COLO668 (cell line): Measurements from ENCODE around the gene LRRC41.
A peak's percentile ranks its signal among the peaks of the same experiment; 100 is the strongest.
"Not testable (repeated sequence)": the region's sequence is repeated elsewhere in the genome, so short reads cannot be mapped to it uniquely, and the experiment has no call there.

Experiments
- DNase-seq: peaks from one replicate; lab custom pipeline; 2025; ENCODE audit not compliant: unreplicated experiment; lab: John Stamatoyannopoulos, UW

Gene LRRC41, protein sequence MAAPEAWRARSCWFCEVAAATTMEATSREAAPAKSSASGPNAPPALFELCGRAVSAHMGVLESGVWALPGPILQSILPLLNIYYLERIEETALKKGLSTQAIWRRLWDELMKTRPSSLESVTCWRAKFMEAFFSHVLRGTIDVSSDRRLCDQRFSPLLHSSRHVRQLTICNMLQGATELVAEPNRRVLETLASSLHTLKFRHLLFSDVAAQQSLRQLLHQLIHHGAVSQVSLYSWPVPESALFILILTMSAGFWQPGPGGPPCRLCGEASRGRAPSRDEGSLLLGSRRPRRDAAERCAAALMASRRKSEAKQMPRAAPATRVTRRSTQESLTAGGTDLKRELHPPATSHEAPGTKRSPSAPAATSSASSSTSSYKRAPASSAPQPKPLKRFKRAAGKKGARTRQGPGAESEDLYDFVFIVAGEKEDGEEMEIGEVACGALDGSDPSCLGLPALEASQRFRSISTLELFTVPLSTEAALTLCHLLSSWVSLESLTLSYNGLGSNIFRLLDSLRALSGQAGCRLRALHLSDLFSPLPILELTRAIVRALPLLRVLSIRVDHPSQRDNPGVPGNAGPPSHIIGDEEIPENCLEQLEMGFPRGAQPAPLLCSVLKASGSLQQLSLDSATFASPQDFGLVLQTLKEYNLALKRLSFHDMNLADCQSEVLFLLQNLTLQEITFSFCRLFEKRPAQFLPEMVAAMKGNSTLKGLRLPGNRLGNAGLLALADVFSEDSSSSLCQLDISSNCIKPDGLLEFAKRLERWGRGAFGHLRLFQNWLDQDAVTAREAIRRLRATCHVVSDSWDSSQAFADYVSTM

DNA sequence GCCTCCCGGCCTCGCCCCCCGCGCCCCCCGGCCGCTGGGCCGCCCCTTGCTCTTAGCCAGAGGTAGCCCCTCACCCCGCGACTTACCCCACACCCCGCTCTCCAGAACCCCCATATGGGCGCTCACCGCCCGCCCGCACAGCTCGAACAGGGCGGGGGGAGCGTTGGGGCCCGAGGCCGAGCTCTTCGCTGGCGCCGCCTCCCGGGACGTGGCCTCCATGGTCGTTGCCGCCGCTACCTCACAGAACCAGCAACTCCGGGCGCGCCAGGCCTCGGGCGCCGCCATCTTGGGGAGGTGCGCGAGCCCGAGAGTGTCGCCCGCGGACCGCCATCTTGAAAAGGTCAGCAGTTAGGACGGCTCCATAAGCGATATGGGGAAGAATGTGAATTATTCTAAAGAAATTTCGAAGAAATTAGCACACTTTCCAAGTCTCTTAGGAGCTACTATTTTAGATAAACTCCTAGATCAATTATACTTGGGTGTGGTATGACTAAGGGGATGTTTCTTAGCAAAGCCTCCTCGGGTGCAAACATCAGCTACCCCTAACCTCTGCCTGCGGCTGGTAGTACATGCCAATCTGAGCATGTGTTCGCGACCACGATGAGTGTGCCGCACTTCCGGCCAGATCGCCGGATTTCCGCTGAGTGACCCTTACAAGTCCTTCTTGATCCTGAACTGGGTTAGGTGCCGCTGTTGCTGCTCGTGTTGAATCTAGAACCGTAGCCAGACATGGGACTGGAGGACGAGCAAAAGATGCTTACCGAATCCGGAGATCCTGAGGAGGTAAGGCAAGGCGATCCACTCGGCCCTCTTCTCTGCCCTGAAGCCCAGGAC lies at the start of gene LRRC41, which contains the start of gene UQCRH:
TSS of gene LRRC41 (minus strand) at position 579 of the 834 bp plus-strand sequence. CDS start at position 285, 294 bp downstream.
TSS of gene UQCRH (plus strand) at position 661 of the 834 bp plus-strand sequence. CDS start at position 730, 69 bp downstream.
- peak; percentile 99 for DNase-seq

DNA sequence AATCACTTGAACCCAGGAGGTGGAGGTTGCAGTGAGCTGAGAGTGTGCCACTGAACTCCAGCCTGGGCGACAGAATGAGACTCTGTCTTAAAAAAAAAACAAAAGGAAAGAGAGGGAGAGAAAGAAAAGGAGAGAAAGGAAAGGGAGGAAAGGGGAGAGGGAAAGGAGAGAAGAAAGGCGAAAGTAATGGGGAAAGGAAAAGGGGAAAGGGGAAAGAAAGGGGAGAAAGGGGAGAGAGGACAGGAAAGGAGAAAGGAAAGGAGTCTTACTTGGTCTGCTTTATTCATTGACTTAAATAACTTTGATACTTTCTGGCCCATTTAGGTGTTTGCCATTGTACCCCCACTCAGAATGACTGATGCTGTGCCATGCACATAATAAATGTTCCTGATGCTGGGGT lies 48.9 kb upstream of the LRRC41 start:
- DNase-seq = no peak

DNA sequence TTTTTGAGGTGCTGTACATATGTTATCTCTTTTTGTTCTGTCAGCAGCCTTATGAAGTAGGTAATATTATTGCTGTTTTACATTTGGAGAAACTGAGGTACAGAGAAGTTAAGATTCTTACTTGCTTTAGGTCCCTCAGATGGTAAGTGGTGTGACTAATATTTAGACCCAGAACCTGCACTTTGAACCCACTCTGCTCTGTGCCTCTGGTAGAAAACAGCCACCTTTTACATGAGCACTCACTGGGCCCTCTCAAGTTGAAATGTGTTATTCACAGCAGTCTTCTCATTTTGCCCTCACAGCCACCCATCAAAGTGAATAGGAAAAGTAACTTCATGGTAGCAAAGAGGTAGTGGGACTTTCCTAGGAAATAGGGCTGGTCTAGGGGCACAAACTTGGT lies 41.9 kb upstream of the LRRC41 start:
- DNase-seq = no peak

DNA sequence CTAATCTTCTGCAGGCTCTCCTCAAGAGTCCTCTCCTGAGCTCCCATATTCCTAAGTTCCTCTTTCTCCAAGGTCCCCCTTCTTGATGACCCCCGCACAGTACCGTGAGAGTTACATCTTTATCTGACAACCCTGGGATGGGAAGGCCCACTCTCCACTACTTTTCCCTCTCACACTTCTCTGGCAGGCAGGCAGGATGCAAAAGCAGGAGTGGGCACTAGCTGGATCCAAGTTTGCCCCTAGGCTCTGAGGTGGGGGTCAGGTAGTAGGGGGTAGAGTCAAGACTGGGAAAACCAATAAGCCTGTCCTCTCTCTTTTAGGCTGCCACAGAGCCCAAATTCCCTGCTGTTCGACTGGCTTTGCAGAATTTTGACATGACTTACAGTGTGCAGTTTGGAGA lies 41.1 kb upstream of the LRRC41 start:
- DNase-seq = no peak

DNA sequence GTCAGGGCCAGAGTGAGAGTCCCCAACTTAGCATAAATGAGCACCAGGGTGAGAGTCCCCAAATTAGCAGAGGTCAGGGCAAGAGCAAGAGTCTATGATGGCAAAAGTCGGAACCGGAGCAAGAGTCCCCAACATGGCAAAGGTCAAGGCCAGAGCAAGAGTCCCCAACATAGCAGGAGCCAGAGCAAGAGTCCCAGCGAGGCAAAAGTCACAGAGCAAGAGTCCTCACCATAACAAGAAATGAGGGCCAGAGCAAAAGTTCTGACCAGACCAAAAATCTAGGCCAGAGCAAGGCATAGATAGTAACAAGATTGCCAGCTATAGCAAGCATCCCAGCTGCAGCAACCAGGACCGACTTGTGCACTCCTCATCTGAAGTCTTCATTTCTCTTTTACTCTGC lies 40.3 kb upstream of the LRRC41 start:
- no peak for DNase-seq

DNA sequence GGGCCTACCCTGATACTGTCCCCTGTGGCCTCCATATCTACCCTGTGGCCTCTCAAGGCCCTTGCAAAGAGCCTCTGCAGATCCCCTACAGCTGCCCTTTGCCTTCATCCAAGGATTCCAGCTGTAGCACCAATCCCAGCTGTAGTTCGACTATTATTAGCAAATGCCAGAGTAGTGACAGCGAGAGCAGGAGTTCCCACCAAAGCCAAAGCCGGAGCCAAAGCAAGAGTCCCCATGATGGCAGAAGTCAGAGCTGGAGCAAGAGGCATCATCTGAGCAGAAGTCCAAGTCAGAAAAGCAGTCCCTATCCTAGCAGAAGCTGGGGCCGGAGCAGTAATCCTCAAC lies 39.9 kb upstream of the LRRC41 start:
- DNase-seq = no peak

DNA sequence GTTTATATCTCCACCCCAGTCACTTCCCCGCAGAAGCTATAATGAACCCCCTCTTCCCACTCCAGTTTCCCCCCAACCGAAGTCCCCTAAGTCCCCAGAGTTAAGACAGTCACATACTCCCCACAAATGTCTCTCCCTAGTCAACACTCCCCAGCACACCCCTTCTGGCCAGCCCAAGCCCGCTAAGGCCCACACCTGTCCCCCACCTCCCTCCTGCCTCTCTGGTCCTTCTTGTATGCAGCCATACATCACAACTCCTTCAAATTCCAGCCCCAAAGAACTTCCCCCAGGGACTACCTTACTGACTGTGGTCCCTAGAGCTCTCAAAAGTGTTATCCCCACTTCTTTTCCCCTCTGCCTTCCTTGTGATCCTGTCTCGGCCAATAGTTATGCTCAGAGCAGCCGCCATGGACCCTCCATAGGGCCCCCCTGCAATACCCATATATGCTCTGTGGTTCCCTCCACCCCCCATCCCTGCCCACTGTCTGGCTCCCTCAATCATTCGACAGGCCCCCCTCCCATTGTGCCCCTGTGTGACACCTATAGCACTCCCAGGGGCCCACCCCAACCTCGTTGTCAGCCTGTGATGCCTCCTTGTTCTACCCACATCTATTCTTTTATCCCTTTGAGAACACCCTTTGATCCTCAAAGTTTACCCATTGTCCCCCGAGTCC lies 39.4 kb upstream of the LRRC41 start:
- no peak for DNase-seq

DNA sequence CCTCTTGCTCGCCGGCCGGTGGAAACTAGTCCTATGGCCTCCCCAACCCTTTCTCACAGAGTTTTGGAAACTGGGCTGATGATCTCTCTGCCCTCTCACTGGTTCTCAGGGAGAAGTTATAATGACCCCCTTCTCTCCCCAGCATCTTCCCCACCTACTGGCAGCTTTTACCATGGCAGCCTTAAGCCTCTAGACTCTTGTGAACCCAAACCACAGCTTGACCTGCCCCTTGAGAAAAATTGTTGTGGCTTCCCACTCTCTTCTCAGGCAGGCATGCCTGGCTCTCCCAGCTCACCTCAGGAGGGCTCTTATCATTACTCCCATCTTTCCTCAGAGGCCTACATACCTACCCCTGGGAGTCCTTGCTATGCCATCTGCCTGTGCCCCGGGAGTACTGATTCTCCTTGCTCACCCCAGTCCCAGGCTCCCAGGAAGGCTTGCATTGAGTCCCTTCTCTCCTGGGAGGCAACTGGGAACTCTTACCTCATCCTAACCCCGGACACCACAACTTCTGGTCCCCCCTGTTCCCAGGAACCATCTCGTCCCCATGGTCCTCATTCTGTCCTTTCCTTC lies 38.8 kb upstream of the LRRC41 start:
- DNase-seq = no peak

DNA sequence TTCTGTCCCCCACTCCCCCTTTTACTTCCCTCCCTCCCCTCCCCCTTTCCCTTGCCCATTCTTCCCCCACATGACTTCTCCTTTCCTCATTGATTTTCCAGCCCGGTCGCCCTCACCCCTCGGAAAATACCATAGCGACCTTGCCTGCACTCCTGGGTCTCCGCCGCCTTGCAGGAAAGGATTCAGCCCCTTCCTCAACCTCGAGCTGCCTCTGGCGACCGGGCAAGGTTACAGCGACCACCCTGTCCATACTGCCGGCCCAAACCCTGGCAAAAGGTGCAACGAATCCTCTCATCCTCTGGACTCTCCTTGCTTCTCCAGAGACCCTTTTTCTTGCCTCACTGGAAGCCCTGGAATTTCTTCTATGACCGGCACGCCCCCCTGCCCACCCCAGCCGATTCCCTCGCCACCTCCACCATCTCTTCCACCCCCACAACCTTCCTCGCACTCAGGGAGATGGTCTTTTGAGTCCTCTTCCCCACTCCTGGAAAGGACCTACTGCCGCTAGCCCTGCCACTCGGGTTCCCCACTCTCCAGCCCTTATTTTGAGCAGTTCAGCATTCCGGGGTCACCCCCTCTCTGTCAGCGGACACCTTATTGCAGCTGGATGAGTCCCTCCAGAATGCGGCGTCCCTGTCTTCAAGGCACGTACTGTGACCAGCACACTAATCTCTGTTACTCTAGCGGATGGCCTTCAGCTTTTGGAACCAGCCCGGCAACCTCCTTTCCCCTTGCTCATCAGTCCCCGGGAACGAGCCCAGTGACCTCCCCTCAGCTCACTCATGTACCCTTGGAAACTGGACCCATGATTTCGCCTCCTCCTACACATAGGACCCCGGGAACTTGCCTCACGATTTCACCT lies 38.0 kb upstream of the LRRC41 start:
- no peak for DNase-seq

DNA sequence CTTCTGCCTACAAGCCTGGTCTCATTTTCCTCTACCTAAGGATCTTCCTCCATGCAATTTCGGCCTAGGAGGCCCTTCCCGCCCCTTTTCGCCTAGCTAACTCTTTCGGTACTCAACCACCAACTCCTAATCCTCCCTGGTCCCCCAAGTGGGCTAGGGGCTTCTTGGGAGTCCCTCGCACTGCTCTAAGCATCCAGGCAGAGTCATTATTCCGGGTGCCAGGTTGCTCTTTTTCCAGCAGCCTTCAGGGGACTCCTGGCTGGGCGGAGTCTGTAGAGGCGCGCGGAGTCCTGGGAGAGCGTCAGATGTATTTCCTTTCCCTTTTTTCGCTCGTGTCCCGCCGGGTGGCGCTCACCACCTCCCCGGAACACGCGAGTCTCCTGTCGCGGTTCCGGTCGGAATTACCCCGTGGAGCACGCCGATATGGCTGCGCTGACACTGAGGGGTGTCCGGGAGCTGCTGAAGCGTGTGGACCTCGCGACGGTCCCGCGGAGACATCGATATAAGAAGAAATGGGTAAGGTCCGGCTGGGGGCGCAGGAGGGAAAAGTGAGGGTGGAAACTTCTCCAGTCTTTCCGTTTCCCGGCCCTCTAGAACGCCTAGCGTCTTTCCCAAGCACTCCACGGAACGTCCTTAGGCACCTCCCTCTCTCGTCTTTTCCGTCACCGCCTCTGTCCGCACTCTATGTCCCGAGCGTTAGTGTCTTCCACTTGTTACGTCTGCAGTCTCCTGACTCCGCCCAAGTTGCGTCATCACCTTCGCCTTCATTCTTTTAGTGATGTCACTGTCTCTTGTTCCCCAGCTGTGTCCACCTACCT lies 37.2 kb upstream of the LRRC41 start, which contains the start of gene NSUN4:
TSS of gene NSUN4 (plus strand) at position 404 of the 818 bp plus-strand sequence. CDS start at position 424, 20 bp downstream.
- DNase-seq = peak; percentile 99

DNA sequence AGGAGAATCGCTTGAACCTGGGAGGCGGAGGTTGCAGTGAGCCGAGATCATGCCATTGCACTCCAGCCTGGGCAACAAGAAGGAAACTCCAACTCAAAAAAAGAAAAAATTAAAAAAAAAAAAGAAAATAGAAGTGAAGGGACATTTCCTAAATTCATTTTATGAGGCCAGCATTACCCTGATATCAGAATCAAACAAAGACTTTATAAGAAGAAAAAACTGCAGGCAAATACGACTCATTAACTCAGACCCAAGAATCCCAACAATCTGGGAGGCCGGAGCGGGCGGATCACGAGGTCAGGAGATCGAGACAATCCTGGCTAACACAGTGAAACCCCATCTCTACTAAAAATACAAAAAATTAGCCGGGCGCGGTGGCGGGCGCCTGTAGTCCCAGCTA lies 34.0 kb upstream of the LRRC41 start:
- not testable (repeated sequence) for DNase-seq

DNA sequence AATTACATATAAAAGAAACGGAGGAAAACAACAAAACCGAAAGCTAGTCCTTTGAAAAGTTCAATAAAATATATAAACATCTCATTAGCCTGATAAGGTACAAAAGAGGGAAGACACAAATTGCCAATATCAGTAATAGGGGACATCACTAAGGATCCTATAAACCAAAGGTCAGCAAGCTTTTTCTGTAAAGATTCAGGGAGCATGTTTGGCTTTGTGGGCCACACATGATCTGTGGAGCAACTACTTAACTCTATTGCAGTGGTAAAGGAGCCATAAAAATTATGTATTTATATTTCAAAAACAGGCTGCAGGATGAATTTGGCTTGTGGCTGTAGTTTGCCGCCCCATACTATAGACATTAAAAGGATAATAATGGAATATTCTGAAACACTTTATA lies 31.7 kb upstream of the LRRC41 start:
- no peak for DNase-seq

DNA sequence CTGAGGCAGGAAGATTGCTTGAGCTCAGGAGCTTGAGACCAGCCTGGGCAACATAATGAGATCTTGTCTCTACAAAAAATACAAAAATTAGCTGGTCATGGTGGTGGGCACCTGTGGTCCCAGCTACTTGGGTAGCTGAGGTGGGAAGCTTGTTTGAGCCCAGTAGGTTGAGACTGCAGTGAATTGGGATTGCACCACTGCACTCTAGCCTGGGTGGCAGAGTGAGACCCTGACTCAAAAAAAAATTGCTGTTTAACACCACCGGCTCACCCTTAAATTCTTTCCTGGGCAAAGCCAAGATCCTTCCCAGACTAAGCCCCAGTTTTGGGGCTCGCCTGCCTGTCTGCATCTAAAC lies 30.6 kb upstream of the LRRC41 start:
- no peak for DNase-seq

DNA sequence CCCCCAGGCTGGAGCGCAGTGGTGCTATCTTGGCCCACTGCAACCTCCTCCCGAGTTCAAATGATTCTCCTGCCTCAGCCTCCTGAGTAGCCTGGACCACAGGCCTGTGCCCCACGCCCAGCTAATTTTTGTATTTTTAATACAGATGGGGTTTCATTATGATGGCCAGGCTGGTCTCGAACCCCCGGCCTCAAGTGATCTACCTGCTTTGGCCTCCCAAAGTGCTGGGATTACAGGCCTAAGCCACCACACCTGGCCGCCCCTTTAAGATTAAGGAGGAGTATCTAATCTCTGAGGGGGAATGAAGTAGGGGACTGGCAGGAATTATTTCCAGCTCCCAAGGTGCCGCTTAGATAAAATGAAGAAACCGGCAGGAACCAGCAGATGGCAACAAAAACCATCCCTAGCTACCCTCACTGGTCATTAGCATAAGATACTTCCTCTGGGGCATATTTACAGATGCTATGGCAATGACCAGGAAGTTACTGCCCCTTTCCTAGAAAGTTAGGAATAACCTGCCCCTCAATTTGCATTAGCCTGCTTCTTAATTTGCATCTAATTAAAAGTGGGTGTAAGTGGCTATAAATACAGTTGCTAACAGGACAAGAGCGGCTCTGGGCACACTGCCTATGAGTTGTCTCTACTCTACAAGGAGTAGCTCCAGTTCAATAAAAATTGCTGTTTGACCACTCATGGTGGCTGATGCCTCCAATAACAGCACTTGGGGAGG lies 30.0 kb upstream of the LRRC41 start:
- DNase-seq = peak; percentile 38

DNA sequence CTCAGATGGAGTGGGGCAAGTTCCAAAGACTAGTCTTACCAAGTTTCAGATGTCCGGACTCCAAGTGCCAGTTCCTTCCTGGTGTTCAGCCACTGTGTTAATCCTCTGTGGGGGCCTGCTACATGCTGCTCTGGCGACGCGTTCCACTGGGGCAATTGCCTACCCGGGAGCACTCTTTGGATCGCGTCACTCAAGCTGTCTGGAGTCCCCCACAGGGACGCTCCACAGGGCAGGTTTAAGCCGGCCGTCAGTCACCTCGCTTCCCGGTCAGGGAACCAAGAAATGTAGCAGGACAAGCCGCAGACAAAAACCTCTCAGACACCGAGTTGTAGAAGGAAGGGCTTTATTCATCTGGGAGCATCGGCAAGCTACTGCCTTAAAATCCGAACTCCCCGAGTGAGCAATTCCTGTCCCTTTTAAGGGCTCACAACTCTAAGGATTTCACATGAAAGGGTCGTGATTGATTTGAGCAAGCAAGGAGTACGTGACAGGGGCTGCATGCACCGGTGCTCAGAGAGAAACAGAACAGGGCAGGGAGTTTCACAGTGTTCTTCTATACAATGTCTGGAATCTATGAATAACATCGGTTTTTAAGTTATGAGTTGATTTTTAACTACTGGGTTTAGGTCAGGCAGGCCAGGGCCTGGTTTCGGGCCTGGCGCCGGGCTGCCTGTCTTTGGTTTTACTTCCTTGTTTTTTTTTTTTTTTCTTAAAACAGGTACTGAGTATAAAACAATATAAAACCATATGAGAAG lies 28.5 kb upstream of the LRRC41 start:
- DNase-seq = not testable (repeated sequence)

DNA sequence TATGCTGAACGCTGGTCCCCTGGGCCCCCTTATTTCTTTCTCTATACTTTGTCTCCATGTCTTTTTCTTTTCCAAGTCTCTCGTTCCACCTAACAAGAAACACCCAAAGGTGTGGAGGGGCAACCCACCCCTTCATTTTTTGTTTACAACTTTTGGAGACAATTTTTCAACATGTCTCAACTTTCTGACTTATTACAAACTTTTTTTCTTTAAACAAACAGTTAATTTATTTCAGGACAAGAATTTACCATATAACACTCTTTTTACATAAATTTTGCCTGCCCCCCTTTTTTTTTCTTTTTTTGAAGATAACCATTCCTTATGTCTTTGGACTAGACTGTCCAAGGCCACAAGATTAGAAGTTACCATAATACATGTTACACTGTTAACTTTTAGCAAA lies 27.0 kb upstream of the LRRC41 start:
- DNase-seq = not testable (repeated sequence)

DNA sequence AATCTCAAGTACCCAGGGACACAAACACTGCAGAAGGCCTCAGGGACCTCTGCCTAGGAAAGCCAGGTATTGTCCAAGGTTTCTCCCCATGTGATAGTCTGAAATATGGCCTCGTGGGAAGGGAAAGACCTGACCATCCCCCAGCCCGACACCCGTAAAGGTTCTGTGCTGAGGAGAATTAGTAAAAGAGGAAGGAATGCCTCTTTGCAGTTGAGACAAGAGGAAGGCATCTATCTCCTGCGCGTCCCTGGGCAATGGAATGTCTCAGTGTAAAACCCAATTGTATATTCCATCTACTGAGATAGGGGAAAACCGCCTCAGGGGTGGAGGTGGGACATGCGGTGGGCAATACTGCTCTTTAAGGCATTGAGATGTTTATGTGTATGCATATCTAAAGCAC lies 26.4 kb upstream of the LRRC41 start:
- DNase-seq = not testable (repeated sequence)
